Omental fat pad (tissue), 4 donors: ENCODE measurements around the gene RAPGEF4. TPM values are rescaled to one million over a fixed set of nuclear protein-coding genes. Genes with fewer than 3 reads are reported as not detected.

Experiments
- ATAC-seq: fragments of 150-250 bp; one replicate; pipeline ENCODE4 v1.9.1; 2016; ENCODE audit warnings: mild to moderate bottlenecking, moderate library complexity; ENCODE audit not compliant: low FRiP score
- DNase-seq: peaks from one replicate; pipeline ENCODE4 v3.0.0-alpha.2; 2019; ENCODE audit warnings: low spot score
- total RNA-seq, 4 donors: library from RNA; depleted of rRNA; stranded (reverse); fragments of >200 nt; gene quantifications; one replicate each; pipeline ENCODE4 v1.1.0, GENCODE V29; 2016
- TF ChIP-seq, protein P1 (sequence below), 3 donors: fragments of 450-650 bp; IDR thresholded peaks; one replicate each; pipeline ENCODE4 v1.5.1; 2016 to 2017; ENCODE audit warnings: antibody characterized with exemption in 3 of 3, mild to moderate bottlenecking in 3 of 3, moderate library complexity in 2 of 3

The RAPGEF4 gene
- total RNA-seq, 4 donors from 2014 or later = 11.7 to 25.6 (median 20.0) TPM

DNA sequence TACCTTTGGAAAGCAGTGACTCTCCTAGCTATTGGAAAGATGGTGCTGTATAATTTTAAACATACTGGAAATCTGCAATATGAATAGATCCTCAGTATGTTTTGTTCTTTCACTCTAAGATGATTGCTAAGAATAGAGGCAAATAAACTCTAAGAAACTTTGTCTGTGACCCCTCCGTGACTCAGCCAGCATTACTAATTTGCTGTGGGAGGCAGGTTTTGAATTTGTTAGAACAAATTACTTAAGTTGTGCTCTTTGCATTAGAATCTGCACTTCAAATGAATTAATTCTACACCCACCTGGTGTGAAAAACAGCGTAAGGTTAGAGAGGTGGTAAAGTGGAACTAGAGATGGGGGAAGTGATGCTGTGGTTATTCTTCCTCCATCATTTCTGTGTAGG, 142.2 kb downstream of the RAPGEF4 start:
- DNase-seq (no peak), ATAC-seq (no peak)
- TF ChIP-seq, protein P1, sequence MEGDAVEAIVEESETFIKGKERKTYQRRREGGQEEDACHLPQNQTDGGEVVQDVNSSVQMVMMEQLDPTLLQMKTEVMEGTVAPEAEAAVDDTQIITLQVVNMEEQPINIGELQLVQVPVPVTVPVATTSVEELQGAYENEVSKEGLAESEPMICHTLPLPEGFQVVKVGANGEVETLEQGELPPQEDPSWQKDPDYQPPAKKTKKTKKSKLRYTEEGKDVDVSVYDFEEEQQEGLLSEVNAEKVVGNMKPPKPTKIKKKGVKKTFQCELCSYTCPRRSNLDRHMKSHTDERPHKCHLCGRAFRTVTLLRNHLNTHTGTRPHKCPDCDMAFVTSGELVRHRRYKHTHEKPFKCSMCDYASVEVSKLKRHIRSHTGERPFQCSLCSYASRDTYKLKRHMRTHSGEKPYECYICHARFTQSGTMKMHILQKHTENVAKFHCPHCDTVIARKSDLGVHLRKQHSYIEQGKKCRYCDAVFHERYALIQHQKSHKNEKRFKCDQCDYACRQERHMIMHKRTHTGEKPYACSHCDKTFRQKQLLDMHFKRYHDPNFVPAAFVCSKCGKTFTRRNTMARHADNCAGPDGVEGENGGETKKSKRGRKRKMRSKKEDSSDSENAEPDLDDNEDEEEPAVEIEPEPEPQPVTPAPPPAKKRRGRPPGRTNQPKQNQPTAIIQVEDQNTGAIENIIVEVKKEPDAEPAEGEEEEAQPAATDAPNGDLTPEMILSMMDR (IDR thresholded peaks at IDR 0.05) = no peak

DNA sequence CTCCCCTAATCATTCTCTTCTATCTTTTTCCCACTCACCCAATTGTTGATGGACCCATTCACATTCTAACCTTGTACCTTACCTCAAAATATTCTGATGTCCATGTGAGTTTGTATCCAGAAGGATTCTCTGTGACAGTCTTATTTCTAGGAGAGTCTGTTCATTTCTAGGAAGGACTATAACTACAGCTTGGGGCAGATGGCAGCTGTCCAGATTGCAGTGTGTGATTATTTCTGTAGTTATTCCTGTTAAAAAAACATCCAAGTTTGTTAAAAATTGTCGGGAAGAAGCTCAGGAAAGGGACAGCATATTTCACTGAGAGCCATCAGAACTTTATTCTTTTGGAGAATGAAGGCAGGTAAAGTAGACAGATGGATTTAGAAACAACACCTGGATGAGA, 142.6 kb downstream of the RAPGEF4 start:
- TF ChIP-seq, protein P1 (IDR thresholded peaks at IDR 0.05) = no peak
- ATAC-seq (no peak), DNase-seq (no peak)

- TF ChIP-seq, protein P1 (IDR thresholded peaks at IDR 0.05) = no peak
- DNase-seq (no peak), ATAC-seq (no peak)
Measured at GRCh38 chr2:172884336-172884735, 148.7 kb downstream of the RAPGEF4 start.

DNA sequence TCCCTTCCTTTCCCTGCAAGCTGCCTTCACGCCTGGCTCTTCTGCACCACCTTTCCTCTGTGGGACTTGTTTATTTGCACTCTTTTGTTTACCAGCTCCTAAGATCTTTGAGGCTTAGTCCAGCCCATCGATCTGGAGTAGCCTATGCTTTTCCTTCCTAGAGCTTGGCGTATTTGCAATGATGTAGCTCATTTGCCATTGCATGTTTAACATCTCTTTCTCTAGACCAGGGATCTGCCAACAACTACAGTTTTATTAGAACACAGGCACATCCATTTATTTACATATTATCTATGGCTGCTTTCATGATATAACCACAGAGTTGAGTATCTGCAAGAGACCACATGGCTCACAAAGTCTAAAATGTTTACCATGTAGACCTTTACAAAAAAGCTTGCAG, 150.4 kb downstream of the RAPGEF4 start:
- no peak for ATAC-seq
- DNase-seq = no peak
- TF ChIP-seq, protein P1 (IDR thresholded peaks at IDR 0.05) = no peak

GRCh38 chr2:172887280-172887679, 151.6 kb downstream of the RAPGEF4 start:
- no peak for ATAC-seq
- no peak for DNase-seq
- TF ChIP-seq, protein P1 (IDR thresholded peaks at IDR 0.05) = no peak

- ATAC-seq (no peak), DNase-seq (no peak)
- TF ChIP-seq, protein P1 (IDR thresholded peaks at IDR 0.05) = no peak
Measured at GRCh38 chr2:172888714-172889669, 153.3 kb downstream of the RAPGEF4 start.
